ENCODE measurements around the gene OPTN.

The OPTN gene

DNA sequence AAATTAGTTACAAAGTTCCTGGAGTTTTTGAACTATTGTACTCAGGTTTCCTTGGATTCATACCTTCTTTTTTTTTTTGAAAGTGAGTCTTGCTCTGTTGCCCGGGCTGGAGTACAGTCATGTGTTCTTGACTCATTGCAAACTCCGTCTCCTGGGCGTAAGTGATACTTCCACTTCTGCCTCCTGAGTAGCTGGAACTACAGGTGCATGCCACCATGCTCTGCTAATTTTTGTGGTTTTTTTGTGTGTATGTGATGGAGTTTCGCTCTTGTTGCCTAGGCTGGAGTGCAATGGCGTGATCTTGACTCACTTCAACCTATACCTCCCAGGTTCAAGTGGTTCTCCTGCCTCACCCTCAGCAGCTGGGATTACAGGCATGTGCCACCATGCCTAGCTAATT lies 83.7 kb downstream of the OPTN start:
- Mint-ChIP-seq H3K9me3 (peaks cover 14% of the 10 kb centered on the region), H3K4me3 (no peak overlapping the region), H3K27me3 (ENCODE audit: low read depth, poor library complexity) (no peaks in the 10 kb centered on the region), H3K27ac (no peak overlapping the region), H3K4me1 (no peaks in the 10 kb centered on the region), H3K36me3 (ENCODE audit: low read depth) (peaks cover 77% of the 10 kb centered on the region)
- TF ChIP-seq, protein P1, sequence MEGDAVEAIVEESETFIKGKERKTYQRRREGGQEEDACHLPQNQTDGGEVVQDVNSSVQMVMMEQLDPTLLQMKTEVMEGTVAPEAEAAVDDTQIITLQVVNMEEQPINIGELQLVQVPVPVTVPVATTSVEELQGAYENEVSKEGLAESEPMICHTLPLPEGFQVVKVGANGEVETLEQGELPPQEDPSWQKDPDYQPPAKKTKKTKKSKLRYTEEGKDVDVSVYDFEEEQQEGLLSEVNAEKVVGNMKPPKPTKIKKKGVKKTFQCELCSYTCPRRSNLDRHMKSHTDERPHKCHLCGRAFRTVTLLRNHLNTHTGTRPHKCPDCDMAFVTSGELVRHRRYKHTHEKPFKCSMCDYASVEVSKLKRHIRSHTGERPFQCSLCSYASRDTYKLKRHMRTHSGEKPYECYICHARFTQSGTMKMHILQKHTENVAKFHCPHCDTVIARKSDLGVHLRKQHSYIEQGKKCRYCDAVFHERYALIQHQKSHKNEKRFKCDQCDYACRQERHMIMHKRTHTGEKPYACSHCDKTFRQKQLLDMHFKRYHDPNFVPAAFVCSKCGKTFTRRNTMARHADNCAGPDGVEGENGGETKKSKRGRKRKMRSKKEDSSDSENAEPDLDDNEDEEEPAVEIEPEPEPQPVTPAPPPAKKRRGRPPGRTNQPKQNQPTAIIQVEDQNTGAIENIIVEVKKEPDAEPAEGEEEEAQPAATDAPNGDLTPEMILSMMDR (IDR thresholded peaks at IDR 0.05): no peak
- DNase-seq: no peak

DNA sequence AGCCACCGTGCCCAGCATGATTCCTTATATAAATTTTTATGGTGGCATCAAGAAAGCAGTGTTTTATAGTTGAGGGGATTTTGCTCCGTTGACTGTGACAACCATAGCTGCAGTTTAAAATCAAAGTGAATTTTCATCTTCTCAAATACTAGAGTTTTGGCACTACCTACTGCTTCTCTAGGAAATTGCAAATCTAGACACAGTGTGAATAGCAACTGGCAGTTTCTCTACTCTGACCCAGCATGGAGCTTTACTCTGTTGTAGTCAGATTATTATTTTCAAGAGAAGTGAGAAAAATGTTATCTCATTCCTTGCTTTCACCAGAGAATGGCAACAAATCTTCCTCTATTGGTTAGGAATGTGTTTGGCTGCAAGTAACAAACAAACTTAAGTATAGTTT lies 84.3 kb downstream of the OPTN start:
- Mint-ChIP-seq H3K9me3 (peaks cover 14% of the 10 kb centered on the region), H3K27me3 (ENCODE audit: low read depth, poor library complexity) (no peaks in the 10 kb centered on the region), H3K4me3 (no peak overlapping the region), H3K27ac (no peak overlapping the region), H3K36me3 (ENCODE audit: low read depth) (peaks cover 76% of the 10 kb centered on the region), H3K4me1 (no peaks in the 10 kb centered on the region)
- no peak for DNase-seq
- TF ChIP-seq, protein P1 (IDR thresholded peaks at IDR 0.05): no peak

DNA sequence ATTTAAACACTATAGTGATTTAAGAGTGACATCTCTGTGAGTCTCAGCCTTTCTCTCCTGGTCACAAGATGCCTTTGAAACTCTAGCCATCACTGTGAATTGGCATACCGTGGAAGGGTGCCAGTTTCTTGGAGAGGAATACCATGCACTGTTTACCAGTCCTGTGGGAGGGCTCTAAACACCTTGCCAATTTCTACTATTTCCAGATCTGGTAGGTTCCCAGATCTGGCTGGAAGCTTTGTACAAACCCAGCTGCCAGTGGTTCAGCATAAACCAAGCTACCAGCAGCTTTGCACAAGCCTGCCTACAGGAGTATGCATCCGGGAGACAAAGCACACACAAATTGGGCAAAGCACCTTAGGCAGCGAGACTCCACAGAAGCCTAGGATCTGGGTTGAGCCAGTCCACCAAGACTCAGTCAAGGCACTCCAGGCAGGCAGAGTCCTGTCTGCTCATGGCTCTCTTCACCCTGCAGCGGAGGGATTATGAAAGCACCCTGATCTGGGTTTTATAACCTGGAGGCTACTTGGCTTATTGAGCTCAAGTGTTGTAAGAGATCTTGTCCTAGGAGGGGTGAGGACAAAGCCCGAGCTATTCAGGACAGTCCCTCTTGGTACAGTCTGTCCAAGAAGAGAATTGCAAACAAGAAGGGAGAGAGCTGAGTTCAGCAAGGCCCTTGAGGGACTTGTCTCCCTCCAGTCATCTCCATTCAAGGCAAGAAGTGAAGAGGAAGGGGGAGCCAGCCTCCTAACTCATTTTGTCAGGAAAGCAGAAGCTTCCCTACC lies 85.0 kb downstream of the OPTN start:
- H3K4me3 Mint-ChIP-seq: no peak overlapping the region
- TF ChIP-seq, protein P1 (IDR thresholded peaks at IDR 0.05): no peak
- peaks cover 76% of the 10 kb centered on the region for H3K36me3 Mint-ChIP-seq (ENCODE audit: low read depth)
- peaks cover 14% of the 10 kb centered on the region for H3K9me3 Mint-ChIP-seq
- H3K27me3 Mint-ChIP-seq (ENCODE audit: low read depth, poor library complexity): no peaks in the 10 kb centered on the region
- no peaks in the 10 kb centered on the region for H3K4me1 Mint-ChIP-seq
- H3K27ac Mint-ChIP-seq: no peak overlapping the region
- DNase-seq: no peak

DNA sequence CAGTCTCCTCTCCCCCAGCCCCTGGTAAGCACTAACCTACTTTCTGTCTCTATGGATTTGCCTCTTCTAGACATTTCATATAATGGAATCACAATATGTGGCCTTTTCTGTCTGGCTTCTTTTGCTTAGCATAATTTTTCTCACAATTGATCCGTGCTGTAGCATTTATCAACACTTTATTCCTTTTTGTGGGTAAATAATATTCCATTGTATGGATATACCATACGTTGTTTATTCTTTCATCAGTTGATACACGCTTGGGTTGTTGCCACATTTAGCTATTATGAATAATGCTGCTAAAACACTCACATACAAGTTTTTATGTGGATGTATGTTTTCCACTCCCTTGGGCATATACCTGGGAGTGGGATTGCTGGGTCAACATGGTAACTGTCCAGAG lies 87.2 kb downstream of the OPTN start:
- H3K27ac Mint-ChIP-seq: no peak overlapping the region
- no peak overlapping the region for H3K4me3 Mint-ChIP-seq
- no peaks in the 10 kb centered on the region for H3K27me3 Mint-ChIP-seq (ENCODE audit: low read depth, poor library complexity)
- TF ChIP-seq, protein P1 (IDR thresholded peaks at IDR 0.05): no peak
- DNase-seq: no peak
- H3K36me3 Mint-ChIP-seq (ENCODE audit: low read depth): peaks cover 68% of the 10 kb centered on the region
- no peaks in the 10 kb centered on the region for H3K4me1 Mint-ChIP-seq
- peaks cover 14% of the 10 kb centered on the region for H3K9me3 Mint-ChIP-seq
